T-cell (primary cell): Measurements from ENCODE around the gene TBX4. TPM values are rescaled to one million over a fixed set of nuclear protein-coding genes. Genes with fewer than 3 reads are reported as not detected.

Source experiments
- ATAC-seq, 4 experiments: fragments of 200-7000 bp in 3 of 4; fragments of 150-1000 bp in 1 of 4; cut with Tn5 transposase; replicated peaks in 1 of 4; 1 replicate in 3 of 4; 2 replicates in 1 of 4; pipeline ENCODE4 v1.10.0; 2021; ENCODE audit warnings: moderate library complexity in 3 of 4, mild to moderate bottlenecking in 2 of 4, moderate number of reproducible peaks in 1 of 4
- CTCF ChIA-PET, 2 donors: fragments of 300-600 bp; sonication (Branson Sonifier 250); formaldehyde crosslinking; loops; one replicate each; lab custom pipeline; 2022; ENCODE audit warnings: antibody characterized with exemption in 2 of 2; lab: Charles Lee
- POLR2A ChIA-PET, 2 donors: fragments of 300-600 bp; sonication (Branson Sonifier 250); formaldehyde crosslinking; loops; one replicate each; lab custom pipeline; 2022; ENCODE audit warnings: antibody characterized with exemption in 2 of 2; lab: Charles Lee
- DNase-seq, 35 experiments: peaks; one replicate each; pipeline versions ENCODE4 v3.0.0 to v3.0.0-alpha.2; 2013 to 2023
- H3K27ac ChIP-seq: one replicate; pipeline ENCODE4 v1.5.1; 2013; ENCODE audit warnings: low read length
- H3K27me3 ChIP-seq, 2 experiments: replicated peaks in 1 of 2; 1 replicate in 1 of 2; 2 replicates in 1 of 2; pipeline versions ENCODE4 v1.6.1 to v1.7.0; 2013; ENCODE audit warnings: low read length in 1 of 2, mixed read lengths in 1 of 2; ENCODE audit not compliant: control insufficient read depth in 2 of 2, insufficient read depth in 2 of 2; ENCODE audit errors: extremely low read depth in 1 of 2
- H3K36me3 ChIP-seq, 2 donors: 1 replicate in 1 of 2; 2 replicates in 1 of 2; pipeline versions ENCODE4 v1.6.1 to v1.7.0; 2013; ENCODE audit warnings: low read length in 1 of 2; ENCODE audit not compliant: control insufficient read depth in 2 of 2, insufficient read depth in 1 of 2; ENCODE audit errors: extremely low read depth in 1 of 2
- H3K4me1 ChIP-seq, 2 experiments: 1 replicate in 1 of 2; 2 replicates in 1 of 2; pipeline versions ENCODE4 v1.6.1 to v1.7.0; 2013; ENCODE audit warnings: low read length in 2 of 2, mixed read lengths in 1 of 2; ENCODE audit not compliant: insufficient read depth in 2 of 2, control insufficient read depth in 1 of 2; ENCODE audit errors: extremely low read depth in 1 of 2
- H3K4me3 ChIP-seq, 2 donors: 1 replicate in 1 of 2; 2 replicates in 1 of 2; pipeline versions ENCODE4 v1.5.1 to v1.7.0; 2013; ENCODE audit warnings: mild to moderate bottlenecking in 2 of 2, low read length in 1 of 2, moderate library complexity in 1 of 2; ENCODE audit not compliant: control insufficient read depth in 1 of 2; ENCODE audit errors: extremely low read depth in 1 of 2
- H3K9me3 ChIP-seq: 2 replicates; pipeline ENCODE4 v1.7.0; 2013
- H3K27ac Mint-ChIP-seq, 2 donors: one replicate each; pipeline ENCODE4 v1.8.0; 2020 to 2021; ENCODE audit warnings: mild to moderate bottlenecking in 2 of 2, mixed read lengths in 2 of 2
- H3K27me3 Mint-ChIP-seq, 2 donors: one replicate each; pipeline ENCODE4 v1.8.0; 2021 to 2022; ENCODE audit warnings: mixed read lengths in 2 of 2
- H3K36me3 Mint-ChIP-seq: one replicate; pipeline ENCODE4 v1.8.0; 2021; ENCODE audit warnings: mixed read lengths
- H3K4me1 Mint-ChIP-seq, 3 donors: one replicate each; pipeline ENCODE4 v1.8.0; 2020 to 2022; ENCODE audit warnings: mixed read lengths in 3 of 3, mild to moderate bottlenecking in 1 of 3
- H3K4me3 Mint-ChIP-seq, 3 donors: one replicate each; pipeline ENCODE4 v1.8.0; 2020 to 2022; ENCODE audit warnings: mild to moderate bottlenecking in 3 of 3, mixed read lengths in 3 of 3, moderate library complexity in 3 of 3
- H3K9me3 Mint-ChIP-seq, 3 donors: one replicate each; pipeline ENCODE4 v1.8.0; 2020 to 2022; ENCODE audit warnings: mixed read lengths in 3 of 3
- WGBS: methylation state at CpG from one replicate; pipeline ENCODE4 v1.1.5; 2013; ENCODE audit warnings: missing lambda C conversion rate; ENCODE audit not compliant: insufficient coverage; 5-methylcytosine and 5-hydroxymethylcytosine counted together
- total RNA-seq, 35 experiments: library from RNA in 6 of 35; stranded (reverse) in 6 of 35; fragments of 120-200 nt in 1 of 35; gene quantifications; one replicate each; pipeline versions ENCODE4 v1.2.1 to v1.2.4 and lab custom pipeline; 2013 to 2026

TBX4 gene
- total RNA-seq, 5 donors from 2014 or later (not counting 1 experiment from before 2014, with no cell fraction given) = not detected

GRCh38 chr17:61484174-61484573 is 32.0 kb downstream of the TBX4 start:
- DNase-seq (no peak), ATAC-seq (no peak)
- POLR2A ChIA-PET = interaction anchor here in 1 of 2 donors (0.8 kb wide), 1 partner anchor 17 kb away, joined by 6 read pairs; no protein-coding TSS in a partner anchor
- WGBS = 83% methylated on average over 4 of the region's 5 CpGs
- Mint-ChIP-seq H3K27ac (no peak overlapping the region), H3K36me3 (no peaks in the 10 kb centered on the region), H3K4me3 (no peak overlapping the region), H3K27me3 (peaks cover 3 to 14% of the 10 kb centered on the region in 2 donors), H3K9me3 (no peaks in the 10 kb centered on the region), H3K4me1 (no peaks in the 10 kb centered on the region)
- no peaks in the 10 kb centered on the region for H3K36me3 ChIP-seq
- no peak overlapping the region for H3K4me3 ChIP-seq
- H3K4me1 ChIP-seq = no peaks in the 10 kb centered on the region
- CTCF ChIA-PET = no interaction called here
- H3K9me3 ChIP-seq = no peaks in the 10 kb centered on the region
- H3K27me3 ChIP-seq = peaks cover 0 to 19% of the 10 kb centered on the region in 2 experiments
- H3K27ac ChIP-seq = no peak overlapping the region

- Histone ChIP-seq H3K27ac (no peak overlapping the region), H3K4me1 (no peaks in the 10 kb centered on the region), H3K4me3 (no peak overlapping the region), H3K36me3 (no peaks in the 10 kb centered on the region), H3K27me3 (peaks cover 0 to 17% of the 10 kb centered on the region in 2 experiments), H3K9me3 (no peaks in the 10 kb centered on the region)
- no peak for ATAC-seq
- WGBS = 70% methylated on average over 3 of the region's 8 CpGs
- no peak for DNase-seq
- CTCF ChIA-PET = no interaction called here
- Mint-ChIP-seq H3K27ac (no peak overlapping the region), H3K4me1 (no peaks in the 10 kb centered on the region), H3K4me3 (no peak overlapping the region), H3K27me3 (peaks cover 3 to 10% of the 10 kb centered on the region in 2 donors), H3K36me3 (no peaks in the 10 kb centered on the region), H3K9me3 (no peaks in the 10 kb centered on the region)
- POLR2A ChIA-PET = no interaction called here
These were observed 33.0 kb downstream of the TBX4 start for GRCh38 chr17:61485067-61485775.

GRCh38 chr17:61486135-61487120 is 34.2 kb downstream of the TBX4 start:
- Mint-ChIP-seq H3K9me3 (no peaks in the 10 kb centered on the region), H3K36me3 (no peaks in the 10 kb centered on the region), H3K4me1 (no peaks in the 10 kb centered on the region), H3K27ac (no peak overlapping the region), H3K27me3 (peaks cover 3 to 10% of the 10 kb centered on the region in 2 donors), H3K4me3 (no peak overlapping the region)
- Histone ChIP-seq H3K9me3 (no peaks in the 10 kb centered on the region), H3K36me3 (no peaks in the 10 kb centered on the region), H3K27ac (no peak overlapping the region), H3K27me3 (peaks cover 0 to 20% of the 10 kb centered on the region in 2 experiments), H3K4me1 (no peaks in the 10 kb centered on the region), H3K4me3 (no peak overlapping the region)
- ChIA-PET POLR2A (interaction anchor here in 1 of 2 donors (0.6 kb wide), 1 partner anchor 46 kb away, joined by 4 read pairs; no protein-coding TSS in a partner anchor), CTCF (no interaction called here)
- no peak for DNase-seq
- WGBS = 65% methylated on average over 14 of the region's 22 CpGs
- ATAC-seq = no peak

- Histone ChIP-seq H3K4me3 (no peak overlapping the region), H3K27me3 (peaks cover 0 to 20% of the 10 kb centered on the region in 2 experiments), H3K9me3 (no peaks in the 10 kb centered on the region), H3K27ac (no peak overlapping the region), H3K36me3 (no peaks in the 10 kb centered on the region), H3K4me1 (no peaks in the 10 kb centered on the region)
- Mint-ChIP-seq H3K4me1 (no peaks in the 10 kb centered on the region), H3K36me3 (no peaks in the 10 kb centered on the region), H3K9me3 (no peaks in the 10 kb centered on the region), H3K27me3 (peaks cover 3 to 10% of the 10 kb centered on the region in 2 donors), H3K27ac (no peak overlapping the region), H3K4me3 (no peak overlapping the region)
- ChIA-PET CTCF (no interaction called here), POLR2A (no interaction called here)
- 94% methylated on average over 21 of the region's 28 CpGs for WGBS
- ATAC-seq (no peak), DNase-seq (no peak)
These were observed 35.2 kb downstream of the TBX4 start for GRCh38 chr17:61487161-61487988.

- H3K36me3 ChIP-seq = no peaks in the 10 kb centered on the region
- H3K4me3 ChIP-seq = no peak overlapping the region
- no peaks in the 10 kb centered on the region for H3K9me3 ChIP-seq
- Mint-ChIP-seq H3K36me3 (no peaks in the 10 kb centered on the region), H3K4me3 (no peak overlapping the region), H3K4me1 (no peaks in the 10 kb centered on the region), H3K9me3 (no peaks in the 10 kb centered on the region), H3K27ac (no peak overlapping the region), H3K27me3 (peaks cover 3 to 10% of the 10 kb centered on the region in 2 donors)
- no peaks in the 10 kb centered on the region for H3K4me1 ChIP-seq
- no peak overlapping the region for H3K27ac ChIP-seq
- ChIA-PET POLR2A (no interaction called here), CTCF (no interaction called here)
- no peak for ATAC-seq
- H3K27me3 ChIP-seq = peaks cover 0 to 20% of the 10 kb centered on the region in 2 experiments
- DNase-seq = no peak
- WGBS = 83% methylated on average over 7 of the region's 9 CpGs
These were observed 35.9 kb downstream of the TBX4 start for GRCh38 chr17:61487989-61488595.
